Ascending aorta (tissue), 2 donors: ENCODE results near the gene LAPTM5. TPM values are rescaled to one million over a fixed set of nuclear protein-coding genes. Genes with fewer than 3 reads are reported as not detected.

ENCODE experiments used
- DNase-seq, 2 donors: peaks; one replicate each; pipeline ENCODE4 v3.0.0-alpha.2; 2019; ENCODE audit warnings: low spot score in 2 of 2
- H3K27ac ChIP-seq, 2 donors: fragments of 200-600 bp; sonication (generic); one replicate each; pipeline ENCODE4 v1.5.1; 2016 to 2017; ENCODE audit warnings: mild to moderate bottlenecking in 1 of 2
- H3K27me3 ChIP-seq: fragments of 200-600 bp; sonication (generic); one replicate; pipeline ENCODE4 v1.5.1; 2017
- H3K36me3 ChIP-seq, 2 donors: fragments of 200-600 bp; sonication (generic); one replicate each; pipeline ENCODE4 v1.5.1; 2016
- H3K4me1 ChIP-seq, 2 donors: fragments of 200-600 bp; sonication (generic); one replicate each; pipeline ENCODE4 v1.5.1; 2016 to 2017; ENCODE audit warnings: mild to moderate bottlenecking in 1 of 2
- H3K4me3 ChIP-seq, 2 donors: fragments of 200-600 bp; sonication (generic); one replicate each; pipeline ENCODE4 v1.5.1; 2016 to 2017; ENCODE audit warnings: mild to moderate bottlenecking in 1 of 2
- H3K9me3 ChIP-seq, 2 donors: fragments of 200-600 bp; sonication (generic); one replicate each; pipeline ENCODE4 v1.5.1; 2016
- CTCF ChIP-seq, 3 experiments: fragments of 200-600 bp in 2 of 3; fragments of 450-650 bp in 1 of 3; sonication (generic) in 2 of 3; IDR thresholded peaks; one replicate each; pipeline ENCODE4 v1.5.1; 2016 to 2019; ENCODE audit warnings: antibody characterized with exemption in 3 of 3, mild to moderate bottlenecking in 1 of 3, moderate library complexity in 1 of 3
- intact Hi-C: fragments of 100-400 bp; cut with DNase I; formaldehyde crosslinking; loops from one replicate; pipeline ENCODE4 v1.15.1; 2023
- total RNA-seq: library from RNA; depleted of rRNA; stranded (reverse); fragments of >200 nt; gene quantifications from one replicate; pipeline ENCODE4 v1.1.0, GENCODE V29; 2016

LAPTM5 gene
- total RNA-seq, 1 donor from 2014 or later, result 56.1 TPM

GRCh38 chr1:30776097-30777059 is 18.8 kb upstream of the LAPTM5 start:
- H3K4me1 ChIP-seq, result no peaks in the 10 kb centered on the region
- intact Hi-C loops, result no loop called here
- no peaks in the 10 kb centered on the region for H3K9me3 ChIP-seq
- TF ChIP-seq CTCF (IDR thresholded peaks at IDR 0.05), result no peak
- no peaks in the 10 kb centered on the region for H3K27me3 ChIP-seq
- no peak overlapping the region for H3K27ac ChIP-seq
- no peak overlapping the region for H3K4me3 ChIP-seq
- no peaks in the 10 kb centered on the region for H3K36me3 ChIP-seq
- DNase-seq, result no peak

GRCh38 chr1:30775433-30775975 is 17.9 kb upstream of the LAPTM5 start:
- Histone ChIP-seq H3K27ac (no peak overlapping the region), H3K9me3 (no peaks in the 10 kb centered on the region), H3K4me1 (no peaks in the 10 kb centered on the region), H3K36me3 (no peaks in the 10 kb centered on the region), H3K27me3 (no peaks in the 10 kb centered on the region), H3K4me3 (no peak overlapping the region)
- intact Hi-C loops, result no loop called here
- TF ChIP-seq CTCF (IDR thresholded peaks at IDR 0.05), result no peak
- no peak for DNase-seq

- H3K27ac ChIP-seq, result no peak overlapping the region
- no peaks in the 10 kb centered on the region for H3K9me3 ChIP-seq
- intact Hi-C loops, result no loop called here
- H3K4me1 ChIP-seq, result peaks cover 0 to 6% of the 10 kb centered on the region in 2 donors
- TF ChIP-seq CTCF (IDR thresholded peaks at IDR 0.05), result no peak
- H3K4me3 ChIP-seq, result no peak overlapping the region
- no peaks in the 10 kb centered on the region for H3K36me3 ChIP-seq
- no peaks in the 10 kb centered on the region for H3K27me3 ChIP-seq
- DNase-seq, result no peak
Measured at GRCh38 chr1:30774550-30775432, 17.2 kb upstream of the LAPTM5 start.

- Histone ChIP-seq H3K4me3 (no peak overlapping the region), H3K4me1 (peaks cover 0 to 8% of the 10 kb centered on the region in 2 donors), H3K9me3 (no peaks in the 10 kb centered on the region), H3K27me3 (no peaks in the 10 kb centered on the region), H3K27ac (no peak overlapping the region), H3K36me3 (no peaks in the 10 kb centered on the region)
- TF ChIP-seq CTCF (IDR thresholded peaks at IDR 0.05), result no peak
- no peak for DNase-seq
- intact Hi-C loops, result no loop called here
Measured at GRCh38 chr1:30773722-30774358, 16.3 kb upstream of the LAPTM5 start.

- H3K27ac ChIP-seq, result no peak overlapping the region
- no peak for TF ChIP-seq CTCF (IDR thresholded peaks at IDR 0.05)
- H3K27me3 ChIP-seq, result no peaks in the 10 kb centered on the region
- no peak overlapping the region for H3K4me3 ChIP-seq
- DNase-seq, result no peak
- no peaks in the 10 kb centered on the region for H3K36me3 ChIP-seq
- intact Hi-C loops, result no loop called here
- no peaks in the 10 kb centered on the region for H3K9me3 ChIP-seq
- H3K4me1 ChIP-seq, result peaks cover 0 to 8% of the 10 kb centered on the region in 2 donors
Measured at GRCh38 chr1:30771005-30771404, 13.4 kb upstream of the LAPTM5 start.
